Left lobe of liver (tissue), 2 donors: Measurements from ENCODE around the gene GRM5. TPM values are rescaled to one million over a fixed set of nuclear protein-coding genes. Genes with fewer than 3 reads are reported as not detected.
"Not testable (repeated sequence)": the region's sequence is repeated elsewhere in the genome, so short reads cannot be mapped to it uniquely, and the experiment has no call there.

Experiments
- ATAC-seq: fragments of 200-7000 bp; cut with Tn5 transposase; one replicate; pipeline ENCODE4 v1.9.1; 2020; ENCODE audit warnings: mild to moderate bottlenecking, moderate library complexity
- DNase-seq: peaks from one replicate; pipeline ENCODE4 v3.0.0-alpha.2; 2020; ENCODE audit warnings: low spot score
- total RNA-seq: library from RNA; stranded (reverse); gene quantifications from one replicate; pipeline ENCODE4 v1.2.1, GENCODE V29; 2021
- donor health status: DM: no; HTN: no; CAD: no; lungs with moderate emphysema.
- donor health status: DM: no; HTN: yes; CAD: no.

Gene GRM5
- total RNA-seq, 1 donor from 2014 or later: not detected

- no peak for DNase-seq
Measured at GRCh38 chr11:88508759-88509581, 556.8 kb downstream of the GRM5 start.

DNA sequence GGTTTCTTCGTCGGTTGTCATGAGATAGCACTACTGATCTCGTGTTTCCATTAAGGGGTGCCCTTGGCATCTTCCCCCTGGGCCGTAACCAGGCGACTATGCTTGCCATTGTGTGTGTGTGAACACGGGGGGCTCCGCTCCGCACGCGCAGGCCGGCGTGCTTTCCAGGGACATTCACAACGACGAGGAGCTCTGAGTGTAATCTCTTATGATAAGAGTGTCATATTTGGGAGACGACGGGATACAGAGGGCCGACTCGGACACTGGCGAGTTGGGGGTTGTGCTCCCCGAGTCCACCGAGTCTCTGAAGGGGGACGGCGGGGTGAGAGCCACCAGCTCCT lies 557.4 kb downstream of the GRM5 start:
- ATAC-seq (no peak), DNase-seq (no peak)

More at GRCh38 chr11:88508759-88509581, 556.8 kb downstream of the GRM5 start:
- ATAC-seq: peak; percentile 47

GRCh38 chr11:88507771-88508417 lies 557.9 kb downstream of the GRM5 start:
- DNase-seq (no peak), ATAC-seq (no peak)

- ATAC-seq: no peak
- DNase-seq: no peak
Measured at GRCh38 chr11:88501541-88501940, 564.2 kb downstream of the GRM5 start.

- DNase-seq: no peak
- ATAC-seq: no peak
Measured at GRCh38 chr11:88495836-88496235, 569.9 kb downstream of the GRM5 start.

DNA sequence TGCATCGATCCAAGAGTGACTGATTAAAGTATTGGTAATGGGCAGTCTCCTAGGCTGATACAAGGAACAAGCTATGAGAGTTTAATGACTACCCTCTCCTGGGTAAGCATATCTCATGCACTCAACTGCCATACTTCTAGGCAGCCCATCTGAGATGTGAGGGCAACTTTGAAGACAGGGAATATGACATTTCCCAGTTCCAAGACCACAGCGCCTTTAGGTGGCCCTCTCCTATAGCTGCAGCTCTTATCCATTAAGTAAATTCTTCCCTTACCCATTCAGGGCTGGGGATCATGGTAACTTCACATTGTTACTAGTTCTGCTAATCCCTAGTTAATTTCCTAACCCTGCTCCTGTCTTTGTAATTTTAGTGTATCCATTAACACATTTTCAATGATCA lies 570.9 kb downstream of the GRM5 start:
- no peak for ATAC-seq

GRCh38 chr11:88491674-88492073 lies 574.1 kb downstream of the GRM5 start:
- ATAC-seq (no peak), DNase-seq (no peak)

More for the DNA sequence above, 570.9 kb downstream of the GRM5 start:
- DNase-seq: no peak

- ATAC-seq: no peak
- DNase-seq: no peak
Measured at GRCh38 chr11:88489030-88489429, 576.8 kb downstream of the GRM5 start.

DNA sequence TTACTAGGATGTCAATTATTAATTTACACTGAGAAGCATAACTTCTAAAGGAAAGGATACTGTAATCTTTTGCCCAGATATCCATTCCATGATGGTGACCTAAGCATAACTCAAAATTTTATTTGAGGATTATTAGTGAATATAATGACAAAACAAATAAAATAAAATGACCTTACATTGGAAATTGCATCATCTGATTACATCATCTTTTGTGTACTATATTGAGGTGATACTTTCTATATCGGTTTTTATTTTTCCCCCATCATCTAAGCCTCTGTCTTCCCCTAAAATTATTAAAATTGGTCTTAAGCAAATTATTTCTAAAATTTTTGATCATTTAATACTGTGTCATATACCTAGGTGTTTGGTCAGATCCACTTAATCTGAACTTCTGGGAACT lies 578.1 kb downstream of the GRM5 start:
- ATAC-seq (no peak), DNase-seq (no peak)

- DNase-seq (no peak), ATAC-seq (peak; percentile 97)
Measured at GRCh38 chr11:88484873-88485621, 580.7 kb downstream of the GRM5 start.

GRCh38 chr11:88482871-88483301 lies 582.9 kb downstream of the GRM5 start:
- DNase-seq (no peak), ATAC-seq (no peak)

- ATAC-seq: no peak
- DNase-seq: no peak
Measured at GRCh38 chr11:88480223-88480622, 585.6 kb downstream of the GRM5 start.

- ATAC-seq (no peak), DNase-seq (no peak)
Measured at GRCh38 chr11:88478136-88478815, 587.5 kb downstream of the GRM5 start.

DNA sequence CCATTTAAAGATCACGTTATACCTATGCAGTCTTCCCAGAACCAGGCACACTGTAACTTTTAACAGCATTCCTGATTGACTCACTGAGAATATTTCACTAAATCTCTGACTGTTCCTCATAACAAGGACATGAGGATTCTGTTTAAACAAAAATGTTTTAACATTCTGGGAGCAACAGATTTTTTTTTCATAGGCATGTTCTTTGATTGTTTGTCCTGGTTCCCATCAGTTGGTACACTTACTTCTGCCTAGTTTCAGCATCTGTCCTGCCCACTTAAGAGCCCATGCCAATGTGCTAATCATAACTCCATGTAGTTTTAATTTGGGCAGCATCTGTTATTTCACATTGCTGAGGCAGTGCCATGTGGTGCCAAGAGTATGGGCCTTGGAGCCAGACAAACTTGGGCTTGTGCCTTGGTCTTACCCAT lies 589.8 kb downstream of the GRM5 start:
- no peak for DNase-seq
- no peak for ATAC-seq

DNA sequence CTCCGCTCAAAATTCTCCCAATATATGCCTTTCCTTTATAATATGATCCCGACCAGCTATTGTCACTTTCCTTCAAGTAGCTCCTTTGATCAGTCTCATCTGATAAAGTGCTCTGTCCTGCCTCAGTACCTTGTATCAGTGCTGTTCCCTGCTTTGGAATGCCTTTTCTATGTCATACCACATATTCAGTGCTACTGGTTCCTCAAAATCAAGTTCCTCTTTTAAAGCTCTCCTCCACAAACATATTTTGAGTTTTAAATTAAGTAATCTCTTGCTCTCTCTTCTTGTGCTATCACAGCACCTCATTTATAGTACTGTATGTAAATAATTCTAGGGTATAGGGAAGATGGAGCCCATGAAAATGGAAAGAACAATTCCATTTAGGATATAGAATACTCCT lies 591.1 kb downstream of the GRM5 start:
- DNase-seq (no peak), ATAC-seq (no peak)

- ATAC-seq (no peak), DNase-seq (no peak)
Measured at GRCh38 chr11:88469561-88470225, 596.1 kb downstream of the GRM5 start.

GRCh38 chr11:88464528-88464927 lies 601.3 kb downstream of the GRM5 start:
- ATAC-seq (no peak), DNase-seq (no peak)

GRCh38 chr11:88463301-88463700 lies 602.5 kb downstream of the GRM5 start:
- not testable (repeated sequence) for DNase-seq, ATAC-seq

- not testable (repeated sequence) for ATAC-seq
Measured at GRCh38 chr11:88458047-88458446, 607.7 kb downstream of the GRM5 start.

GRCh38 chr11:88455974-88456373 lies 609.8 kb downstream of the GRM5 start:
- no peak for DNase-seq
- no peak for ATAC-seq

More at GRCh38 chr11:88458047-88458446, 607.7 kb downstream of the GRM5 start:
- not testable (repeated sequence) for DNase-seq
